ENCODE measurements around the gene POSTN.

The POSTN gene

GRCh38 chr13:37585541-37585940 lies 13.0 kb downstream of the POSTN start:
- no peak overlapping the region for H2AK5ac ChIP-seq (ENCODE audit: low read length, severe bottlenecking)
- H3K27ac ChIP-seq (ENCODE audit: low read length, poor library complexity, severe bottlenecking): no peak overlapping the region
- H3K4ac ChIP-seq (ENCODE audit: low read depth in 1 of 2, low read length in 2 of 2): no peak overlapping the region
- no peaks in the 10 kb centered on the region for H3K36me3 ChIP-seq (ENCODE audit: control insufficient read depth in 1 of 2, insufficient read depth in 2 of 2, low read depth in 1 of 2, low read length in 2 of 2)
- no peak overlapping the region for H2BK120ac ChIP-seq (ENCODE audit: low read depth, low read length)
- no peak overlapping the region for H3K18ac ChIP-seq (ENCODE audit: low read depth in 1 of 2, low read length in 2 of 2)
- H3K27me3 ChIP-seq (ENCODE audit: control insufficient read depth in 1 of 2, insufficient read depth in 1 of 2, low read length in 2 of 2): no peaks in the 10 kb centered on the region
- no peak overlapping the region for H2BK5ac ChIP-seq (ENCODE audit: low read depth, low read length, poor library complexity, severe bottlenecking)
- H2BK12ac ChIP-seq (ENCODE audit: low read length in 2 of 2): no peak overlapping the region
- WGBS: no CpG with 5 or more reads among the region's 1 CpG
- no peak overlapping the region for H4K91ac ChIP-seq (ENCODE audit: low read length)
- H3K14ac ChIP-seq (ENCODE audit: low read length in 2 of 2): no peak overlapping the region
- H3K4me1 ChIP-seq (ENCODE audit: control insufficient read depth, insufficient read depth, low read depth, low read length): no peaks in the 10 kb centered on the region
- no peak for DNase-seq
- no peak overlapping the region for H3K4me2 ChIP-seq (ENCODE audit: low read length, poor library complexity, severe bottlenecking)
- H2BK15ac ChIP-seq (ENCODE audit: low read depth, poor library complexity, severe bottlenecking): no peak overlapping the region
- no peak overlapping the region for H3K9ac ChIP-seq (ENCODE audit: low read length)
- H3K4me3 ChIP-seq (ENCODE audit: insufficient read depth in 1 of 2, low read depth in 1 of 2, low read length in 2 of 2): no peak overlapping the region
- no peaks in the 10 kb centered on the region for H3K9me3 ChIP-seq (ENCODE audit: control insufficient read depth, low read length)
- H4K8ac ChIP-seq (ENCODE audit: low read length): no peak overlapping the region
- no peak overlapping the region for H3K23ac ChIP-seq (ENCODE audit: low read length in 2 of 2)
- no peak overlapping the region for H2AFZ ChIP-seq (ENCODE audit: low read depth, low read length)
- no peaks in the 10 kb centered on the region for H3K79me1 ChIP-seq (replicated peaks; ENCODE audit: low read length, poor library complexity, severe bottlenecking)

- Histone ChIP-seq H2BK12ac (ENCODE audit: low read length in 2 of 2) (no peak overlapping the region), H2AK5ac (ENCODE audit: low read length, severe bottlenecking) (no peak overlapping the region), H3K4me3 (ENCODE audit: insufficient read depth in 1 of 2, low read depth in 1 of 2, low read length in 2 of 2) (no peak overlapping the region), H3K27me3 (ENCODE audit: control insufficient read depth in 1 of 2, insufficient read depth in 1 of 2, low read length in 2 of 2) (no peaks in the 10 kb centered on the region), H3K4me1 (ENCODE audit: control insufficient read depth, insufficient read depth, low read depth, low read length) (no peaks in the 10 kb centered on the region), H3K18ac (ENCODE audit: low read depth in 1 of 2, low read length in 2 of 2) (no peak overlapping the region), H2BK5ac (ENCODE audit: low read depth, low read length, poor library complexity, severe bottlenecking) (no peak overlapping the region), H2BK15ac (ENCODE audit: low read depth, poor library complexity, severe bottlenecking) (no peak overlapping the region), H3K79me1 (replicated peaks; ENCODE audit: low read length, poor library complexity, severe bottlenecking) (no peaks in the 10 kb centered on the region), H3K36me3 (ENCODE audit: control insufficient read depth in 1 of 2, insufficient read depth in 2 of 2, low read depth in 1 of 2, low read length in 2 of 2) (no peaks in the 10 kb centered on the region), H4K91ac (ENCODE audit: low read length) (no peak overlapping the region), H3K23ac (ENCODE audit: low read length in 2 of 2) (no peak overlapping the region), H3K27ac (ENCODE audit: low read length, poor library complexity, severe bottlenecking) (no peak overlapping the region), H3K9me3 (ENCODE audit: control insufficient read depth, low read length) (no peaks in the 10 kb centered on the region), H3K14ac (ENCODE audit: low read length in 2 of 2) (no peak overlapping the region), H2AFZ (ENCODE audit: low read depth, low read length) (no peak overlapping the region), H4K8ac (ENCODE audit: low read length) (no peak overlapping the region), H2BK120ac (ENCODE audit: low read depth, low read length) (no peak overlapping the region), H3K4ac (ENCODE audit: low read depth in 1 of 2, low read length in 2 of 2) (no peak overlapping the region), H3K4me2 (ENCODE audit: low read length, poor library complexity, severe bottlenecking) (no peak overlapping the region), H3K9ac (ENCODE audit: low read length) (no peak overlapping the region)
- no peak for DNase-seq
These were observed 22.0 kb downstream of the POSTN start for GRCh38 chr13:37576601-37577000.

DNA sequence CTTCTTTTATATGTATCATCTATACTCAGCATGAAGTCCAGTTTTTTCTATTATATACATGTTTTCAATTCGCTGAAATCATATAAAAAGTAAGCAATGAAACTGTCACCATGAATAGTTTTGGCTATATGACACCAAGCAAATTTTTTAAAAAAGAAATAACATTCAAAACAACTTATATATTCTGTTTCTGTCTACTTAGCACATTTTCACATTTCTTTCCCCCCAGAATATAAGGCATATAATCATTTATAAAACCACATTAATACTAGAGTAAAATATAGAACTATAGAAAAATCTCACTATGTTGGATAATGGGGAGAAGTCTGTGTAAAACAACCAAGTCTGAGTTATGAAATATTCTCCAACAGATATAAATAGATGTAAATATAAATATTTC lies 33.1 kb downstream of the POSTN start:
- Histone ChIP-seq H3K4me3 (ENCODE audit: insufficient read depth in 1 of 2, low read depth in 1 of 2, low read length in 2 of 2) (no peak overlapping the region), H2BK5ac (ENCODE audit: low read depth, low read length, poor library complexity, severe bottlenecking) (no peak overlapping the region), H2BK15ac (ENCODE audit: low read depth, poor library complexity, severe bottlenecking) (no peak overlapping the region), H3K27me3 (ENCODE audit: control insufficient read depth in 1 of 2, insufficient read depth in 1 of 2, low read length in 2 of 2) (no peaks in the 10 kb centered on the region), H3K18ac (ENCODE audit: low read depth in 1 of 2, low read length in 2 of 2) (no peak overlapping the region), H3K23ac (ENCODE audit: low read length in 2 of 2) (no peak overlapping the region), H3K9me3 (ENCODE audit: control insufficient read depth, low read length) (no peaks in the 10 kb centered on the region), H3K27ac (ENCODE audit: low read length, poor library complexity, severe bottlenecking) (no peak overlapping the region), H2AFZ (ENCODE audit: low read depth, low read length) (no peak overlapping the region), H2BK120ac (ENCODE audit: low read depth, low read length) (no peak overlapping the region), H3K36me3 (ENCODE audit: control insufficient read depth in 1 of 2, insufficient read depth in 2 of 2, low read depth in 1 of 2, low read length in 2 of 2) (no peaks in the 10 kb centered on the region), H2BK12ac (ENCODE audit: low read length in 2 of 2) (no peak overlapping the region), H4K91ac (ENCODE audit: low read length) (no peak overlapping the region), H2AK5ac (ENCODE audit: low read length, severe bottlenecking) (no peak overlapping the region), H3K4me1 (ENCODE audit: control insufficient read depth, insufficient read depth, low read depth, low read length) (no peaks in the 10 kb centered on the region), H3K4me2 (ENCODE audit: low read length, poor library complexity, severe bottlenecking) (no peak overlapping the region), H3K14ac (ENCODE audit: low read length in 2 of 2) (no peak overlapping the region), H3K79me1 (replicated peaks; ENCODE audit: low read length, poor library complexity, severe bottlenecking) (no peaks in the 10 kb centered on the region), H4K8ac (ENCODE audit: low read length) (no peak overlapping the region), H3K4ac (ENCODE audit: low read depth in 1 of 2, low read length in 2 of 2) (no peak overlapping the region), H3K9ac (ENCODE audit: low read length) (no peak overlapping the region)
- WGBS: no CpG with 5 or more reads among the region's 1 CpG
- DNase-seq: no peak

DNA sequence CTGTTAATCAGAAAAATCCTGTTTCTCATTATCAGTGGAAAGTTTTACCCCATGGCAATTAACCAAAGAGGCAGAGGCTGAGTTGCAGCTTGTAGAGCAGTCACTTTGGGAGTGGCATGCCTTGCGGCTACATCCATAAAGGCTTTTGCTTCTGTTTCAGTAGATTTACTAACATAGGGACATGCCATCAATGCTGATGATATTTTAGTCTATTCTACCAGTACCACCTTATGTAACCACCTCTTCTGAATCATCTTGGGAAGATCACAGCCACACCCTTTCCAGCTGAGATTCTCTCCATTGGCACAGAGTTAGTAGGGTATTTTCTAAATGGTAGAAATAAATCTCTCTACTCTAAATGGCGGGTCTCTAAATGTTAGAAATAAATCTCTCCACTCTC lies 37.5 kb downstream of the POSTN start:
- peaks cover 10% of the 10 kb centered on the region for H3K9me3 ChIP-seq (ENCODE audit: control insufficient read depth, low read length)
- H3K18ac ChIP-seq (ENCODE audit: low read depth in 1 of 2, low read length in 2 of 2): no peak overlapping the region
- 98% methylated on average over 2 of the region's 2 CpGs for WGBS
- no peaks in the 10 kb centered on the region for H3K27me3 ChIP-seq (ENCODE audit: control insufficient read depth in 1 of 2, insufficient read depth in 1 of 2, low read length in 2 of 2)
- H3K23ac ChIP-seq (ENCODE audit: low read length in 2 of 2): no peak overlapping the region
- no peak overlapping the region for H4K8ac ChIP-seq (ENCODE audit: low read length)
- H3K4me3 ChIP-seq (ENCODE audit: insufficient read depth in 1 of 2, low read depth in 1 of 2, low read length in 2 of 2): no peak overlapping the region
- H3K27ac ChIP-seq (ENCODE audit: low read length, poor library complexity, severe bottlenecking): no peak overlapping the region
- H2BK5ac ChIP-seq (ENCODE audit: low read depth, low read length, poor library complexity, severe bottlenecking): no peak overlapping the region
- no peak overlapping the region for H3K4ac ChIP-seq (ENCODE audit: low read depth in 1 of 2, low read length in 2 of 2)
- H2BK12ac ChIP-seq (ENCODE audit: low read length in 2 of 2): no peak overlapping the region
- H2AK5ac ChIP-seq (ENCODE audit: low read length, severe bottlenecking): no peak overlapping the region
- H4K91ac ChIP-seq (ENCODE audit: low read length): no peak overlapping the region
- no peak overlapping the region for H2BK120ac ChIP-seq (ENCODE audit: low read depth, low read length)
- no peaks in the 10 kb centered on the region for H3K36me3 ChIP-seq (ENCODE audit: control insufficient read depth in 1 of 2, insufficient read depth in 2 of 2, low read depth in 1 of 2, low read length in 2 of 2)
- no peak overlapping the region for H3K14ac ChIP-seq (ENCODE audit: low read length in 2 of 2)
- H2AFZ ChIP-seq (ENCODE audit: low read depth, low read length): no peak overlapping the region
- no peak for DNase-seq
- H2BK15ac ChIP-seq (ENCODE audit: low read depth, poor library complexity, severe bottlenecking): no peak overlapping the region
- no peak overlapping the region for H3K4me2 ChIP-seq (ENCODE audit: low read length, poor library complexity, severe bottlenecking)
- no peaks in the 10 kb centered on the region for H3K4me1 ChIP-seq (ENCODE audit: control insufficient read depth, insufficient read depth, low read depth, low read length)
- H3K9ac ChIP-seq (ENCODE audit: low read length): no peak overlapping the region
- H3K79me1 ChIP-seq (replicated peaks; ENCODE audit: low read length, poor library complexity, severe bottlenecking): no peaks in the 10 kb centered on the region

Data from mesenchymal stem cell (in vitro differentiated cells and primary cell).